Thoracic aorta (tissue), 2 donors: ENCODE data around the gene TRHDE. TPM values are rescaled to one million over a fixed set of nuclear protein-coding genes. Genes with fewer than 3 reads are reported as not detected.

Experiments
- ATAC-seq: fragments of 150-250 bp; one replicate; pipeline ENCODE4 v1.8.0; 2017; ENCODE audit warnings: low read depth; ENCODE audit not compliant: insufficient number of reproducible peaks, low FRiP score
- DNase-seq: peaks from one replicate; pipeline ENCODE4 v3.0.0-alpha.2; 2020; ENCODE audit warnings: low spot score
- H3K27ac ChIP-seq, 2 donors: fragments of 200-600 bp; sonication (generic); 1 replicate in 1 of 2; 2 replicates in 1 of 2; pipeline ENCODE4 v1.5.1; 2016; ENCODE audit warnings: mild to moderate bottlenecking in 2 of 2, moderate library complexity in 2 of 2
- H3K27me3 ChIP-seq: fragments of 200-600 bp; sonication (generic); replicated peaks from 2 replicates; pipeline ENCODE4 v1.6.0; 2016; ENCODE audit warnings: mild to moderate bottlenecking; ENCODE audit not compliant: insufficient read depth
- H3K36me3 ChIP-seq: fragments of 200-600 bp; sonication (generic); one replicate; pipeline ENCODE4 v1.5.1; 2016
- H3K4me1 ChIP-seq, 2 donors: fragments of 200-600 bp; sonication (generic); 1 replicate in 1 of 2; 2 replicates in 1 of 2; pipeline versions ENCODE4 v1.5.1 to v1.6.0; 2016; ENCODE audit warnings: low read depth in 2 of 2, mild to moderate bottlenecking in 1 of 2; ENCODE audit not compliant: control insufficient read depth in 1 of 2
- H3K4me3 ChIP-seq: fragments of 200-600 bp; sonication (generic); 2 replicates; pipeline ENCODE4 v1.5.1; 2016; ENCODE audit warnings: mild to moderate bottlenecking
- H3K9me3 ChIP-seq: fragments of 200-600 bp; sonication (generic); 2 replicates; pipeline ENCODE4 v1.5.1; 2016
- total RNA-seq, 2 donors: library from RNA; depleted of rRNA; stranded (reverse); fragments of >200 nt; gene quantifications; one replicate each; pipeline versions ENCODE4 v1.1.0 to v1.2.3, GENCODE V29; 2016
- TF ChIP-seq, protein P1 (sequence below): fragments of 200-600 bp; sonication (generic); IDR thresholded peaks from one replicate; pipeline ENCODE4 v1.5.1; 2019; ENCODE audit warnings: antibody characterized with exemption

The TRHDE gene
- total RNA-seq, 2 donors from 2014 or later = 3.5 to 3.7 TPM

DNA sequence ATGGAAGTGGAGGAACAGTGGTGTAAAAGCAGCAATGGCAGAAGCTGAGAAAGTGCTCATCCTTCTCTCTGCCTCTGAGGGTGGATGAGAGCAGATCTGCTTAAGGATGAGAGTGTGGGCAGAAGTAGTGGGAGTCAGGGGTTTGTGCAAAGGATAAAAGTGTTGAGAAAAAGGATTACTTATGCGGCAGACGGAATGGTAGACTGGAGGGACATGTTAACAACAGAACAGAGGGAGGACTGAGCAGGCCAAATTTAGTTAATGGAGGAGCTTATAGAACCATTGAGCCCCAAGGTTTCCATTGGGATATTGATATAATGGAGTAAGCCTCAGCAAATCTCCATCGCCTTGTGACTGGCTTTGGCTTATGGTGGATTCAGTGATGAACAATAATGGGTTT is 25.5 kb downstream of the TRHDE start:
- Histone ChIP-seq H3K9me3 (no peaks in the 10 kb centered on the region), H3K27me3 (no peaks in the 10 kb centered on the region), H3K4me3 (no peak overlapping the region), H3K36me3 (no peaks in the 10 kb centered on the region), H3K27ac (no peak overlapping the region), H3K4me1 (no peaks in the 10 kb centered on the region)
- TF ChIP-seq, protein P1, sequence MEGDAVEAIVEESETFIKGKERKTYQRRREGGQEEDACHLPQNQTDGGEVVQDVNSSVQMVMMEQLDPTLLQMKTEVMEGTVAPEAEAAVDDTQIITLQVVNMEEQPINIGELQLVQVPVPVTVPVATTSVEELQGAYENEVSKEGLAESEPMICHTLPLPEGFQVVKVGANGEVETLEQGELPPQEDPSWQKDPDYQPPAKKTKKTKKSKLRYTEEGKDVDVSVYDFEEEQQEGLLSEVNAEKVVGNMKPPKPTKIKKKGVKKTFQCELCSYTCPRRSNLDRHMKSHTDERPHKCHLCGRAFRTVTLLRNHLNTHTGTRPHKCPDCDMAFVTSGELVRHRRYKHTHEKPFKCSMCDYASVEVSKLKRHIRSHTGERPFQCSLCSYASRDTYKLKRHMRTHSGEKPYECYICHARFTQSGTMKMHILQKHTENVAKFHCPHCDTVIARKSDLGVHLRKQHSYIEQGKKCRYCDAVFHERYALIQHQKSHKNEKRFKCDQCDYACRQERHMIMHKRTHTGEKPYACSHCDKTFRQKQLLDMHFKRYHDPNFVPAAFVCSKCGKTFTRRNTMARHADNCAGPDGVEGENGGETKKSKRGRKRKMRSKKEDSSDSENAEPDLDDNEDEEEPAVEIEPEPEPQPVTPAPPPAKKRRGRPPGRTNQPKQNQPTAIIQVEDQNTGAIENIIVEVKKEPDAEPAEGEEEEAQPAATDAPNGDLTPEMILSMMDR = no peak
- ATAC-seq = no peak
- no peak for DNase-seq

DNA sequence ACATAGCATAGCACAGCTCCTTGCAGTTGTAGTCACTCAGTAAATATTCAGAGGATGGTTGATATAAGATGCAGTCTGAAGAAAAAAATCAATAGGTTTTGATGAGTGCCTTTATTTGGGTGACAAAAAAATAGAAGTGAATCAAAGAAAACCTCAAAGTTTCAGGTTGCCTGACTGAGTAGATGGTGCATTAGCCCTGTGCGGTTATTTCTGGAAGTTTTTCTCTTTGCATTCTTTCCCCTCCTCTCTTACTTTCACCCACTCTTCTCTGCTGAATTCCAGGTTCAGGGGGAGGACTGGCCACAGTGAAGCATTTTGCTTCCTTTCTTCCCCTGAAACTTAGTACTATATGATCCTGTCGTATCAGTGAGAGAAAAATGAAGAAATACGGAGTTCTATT is 28.6 kb downstream of the TRHDE start:
- Histone ChIP-seq H3K4me3 (no peak overlapping the region), H3K9me3 (no peaks in the 10 kb centered on the region), H3K27me3 (no peaks in the 10 kb centered on the region), H3K4me1 (no peaks in the 10 kb centered on the region), H3K36me3 (no peaks in the 10 kb centered on the region), H3K27ac (no peak overlapping the region)
- ATAC-seq = no peak
- TF ChIP-seq, protein P1 = no peak
- DNase-seq = no peak

DNA sequence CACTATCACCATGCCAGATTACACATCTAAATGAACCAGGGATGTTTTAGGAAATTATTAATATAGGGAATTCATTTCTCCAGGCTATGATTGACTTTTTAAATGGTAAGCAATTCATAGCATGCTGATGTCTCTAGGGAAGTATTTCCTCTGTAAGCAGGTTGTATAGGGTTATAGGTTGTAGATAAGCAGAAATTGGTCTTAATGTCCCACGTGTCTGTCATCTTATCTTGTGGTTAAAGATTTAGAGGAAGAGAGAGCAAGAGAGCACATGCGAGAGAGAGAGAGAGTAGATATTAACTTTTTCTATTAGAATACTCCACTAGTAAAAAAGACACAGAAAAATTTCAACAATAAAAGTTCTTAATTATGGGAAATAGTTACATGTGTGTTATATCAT is 32.6 kb downstream of the TRHDE start:
- TF ChIP-seq, protein P1 = no peak
- no peak for ATAC-seq
- H3K4me3 ChIP-seq = no peak overlapping the region

DNA sequence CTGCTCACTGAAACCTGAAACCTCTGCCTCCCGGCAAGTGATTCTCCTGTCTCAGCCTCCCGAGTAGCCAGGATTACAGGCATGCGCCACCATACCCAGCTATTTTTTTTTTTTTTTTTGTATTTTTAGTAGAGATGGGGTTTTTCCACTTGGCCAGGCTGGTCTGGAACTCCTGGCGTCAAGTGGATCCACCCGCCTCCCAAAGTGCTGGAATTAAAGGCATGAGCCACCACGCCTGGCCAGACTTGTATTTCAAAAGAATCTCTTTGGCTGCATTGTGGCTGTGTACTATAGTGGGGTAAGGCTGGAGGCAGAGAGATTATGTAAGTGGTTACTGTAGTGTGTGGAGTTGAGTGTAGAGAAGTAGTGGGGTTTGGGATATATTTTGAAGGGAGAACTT is 35.1 kb downstream of the TRHDE start:
- H3K27me3 ChIP-seq = no peaks in the 10 kb centered on the region
- TF ChIP-seq, protein P1 = no peak
- H3K9me3 ChIP-seq = no peaks in the 10 kb centered on the region
- no peak overlapping the region for H3K27ac ChIP-seq
- no peaks in the 10 kb centered on the region for H3K36me3 ChIP-seq
- no peaks in the 10 kb centered on the region for H3K4me1 ChIP-seq
- ATAC-seq = no peak
- H3K4me3 ChIP-seq = no peak overlapping the region
- DNase-seq = no peak

More for the DNA sequence above, 32.6 kb downstream of the TRHDE start:
- Histone ChIP-seq H3K4me1 (no peaks in the 10 kb centered on the region), H3K27ac (no peak overlapping the region), H3K36me3 (no peaks in the 10 kb centered on the region), H3K27me3 (no peaks in the 10 kb centered on the region), H3K9me3 (no peaks in the 10 kb centered on the region)
- DNase-seq = no peak

DNA sequence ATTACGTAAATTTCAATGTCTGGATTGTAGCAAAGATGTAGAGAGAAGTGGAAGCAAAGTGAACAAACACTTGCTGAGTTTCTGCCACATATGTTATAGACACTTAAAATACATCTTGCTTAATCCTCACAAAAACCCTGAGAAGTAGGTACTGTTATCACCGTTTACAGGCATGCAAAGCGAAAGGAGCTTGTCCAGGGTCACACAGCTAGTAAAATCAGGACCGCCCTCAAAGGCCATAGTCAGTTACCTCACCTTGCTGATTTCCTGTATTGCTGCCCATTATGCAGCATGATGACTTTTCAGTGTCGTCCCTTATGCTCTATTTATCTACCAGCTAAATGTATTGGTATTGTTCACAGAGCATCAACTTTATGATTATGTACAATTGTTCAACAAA is 39.8 kb downstream of the TRHDE start:
- H3K27me3 ChIP-seq = no peaks in the 10 kb centered on the region
- no peak for ATAC-seq
- H3K27ac ChIP-seq = no peak overlapping the region
- no peak overlapping the region for H3K4me3 ChIP-seq
- DNase-seq = no peak
- no peaks in the 10 kb centered on the region for H3K36me3 ChIP-seq
- H3K4me1 ChIP-seq = no peaks in the 10 kb centered on the region
- TF ChIP-seq, protein P1 = no peak
- no peaks in the 10 kb centered on the region for H3K9me3 ChIP-seq
